Mucosa of gallbladder (tissue), 1 donor: Measurements from ENCODE around the gene CNIH3. TPM values are rescaled to one million over a fixed set of nuclear protein-coding genes. Genes with fewer than 3 reads are reported as not detected.
A peak's percentile ranks its signal among the peaks of the same experiment; 100 is the strongest.

ENCODE experiments used
- DNase-seq: peaks from one replicate; pipeline ENCODE4 v3.0.0-alpha.2; 2020; ENCODE audit warnings: low spot score
- total RNA-seq: library from RNA; stranded (reverse); gene quantifications from one replicate; pipeline ENCODE4 v1.2.1, GENCODE V29; 2021
- donor health status: DM: no; HTN: no; CAD: no.

Gene CNIH3
- total RNA-seq, 1 donor from 2014 or later: 1.5 TPM

- DNase-seq: no peak
These were observed 104.1 kb downstream of the CNIH3 start for GRCh38 chr1:224720216-224720615.

DNA sequence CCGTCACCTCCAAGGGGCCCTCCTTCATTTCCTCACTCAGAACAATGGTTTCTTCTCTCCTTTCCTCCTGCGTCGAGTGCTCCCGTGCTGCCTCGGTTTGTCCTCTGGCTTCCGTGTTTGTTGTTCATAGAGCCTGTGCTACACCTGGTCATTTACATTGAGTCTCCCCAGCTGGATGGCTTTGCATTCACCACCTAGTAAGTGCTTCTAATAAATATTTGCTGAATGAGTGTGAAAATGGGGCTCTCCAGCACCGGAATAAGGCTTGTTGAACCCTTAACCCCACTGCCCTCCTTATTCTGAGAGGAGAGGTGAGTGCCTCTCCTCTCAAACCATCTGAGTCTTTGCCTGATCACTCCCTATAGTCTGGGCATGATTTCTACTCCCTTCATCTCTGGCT, 104.9 kb downstream of the CNIH3 start:
- no peak for DNase-seq

DNA sequence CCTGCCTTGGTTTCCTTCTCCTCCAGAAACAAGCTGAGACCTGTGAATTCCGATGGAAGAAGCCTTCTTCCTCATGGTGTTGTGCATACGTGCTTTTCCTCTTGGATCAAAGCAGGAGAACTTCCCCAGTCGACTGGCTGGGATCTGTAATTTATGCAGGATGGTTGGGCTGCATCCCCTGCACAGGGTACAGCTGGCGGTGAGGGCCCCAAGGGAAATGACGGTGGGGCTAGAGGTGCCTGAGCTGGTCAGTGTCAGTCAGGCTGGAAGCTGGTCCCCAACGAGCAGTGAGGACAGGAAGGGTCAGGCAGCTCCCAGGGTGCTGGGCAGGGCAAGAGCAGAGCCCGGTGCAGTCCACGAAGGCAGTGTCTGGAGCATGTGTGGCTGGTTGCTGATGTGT, 106.7 kb downstream of the CNIH3 start:
- no peak for DNase-seq

GRCh38 chr1:224724566-224724965, 108.4 kb downstream of the CNIH3 start:
- DNase-seq: no peak

- DNase-seq: no peak
These were observed 110.5 kb downstream of the CNIH3 start for GRCh38 chr1:224726441-224727182.

DNA sequence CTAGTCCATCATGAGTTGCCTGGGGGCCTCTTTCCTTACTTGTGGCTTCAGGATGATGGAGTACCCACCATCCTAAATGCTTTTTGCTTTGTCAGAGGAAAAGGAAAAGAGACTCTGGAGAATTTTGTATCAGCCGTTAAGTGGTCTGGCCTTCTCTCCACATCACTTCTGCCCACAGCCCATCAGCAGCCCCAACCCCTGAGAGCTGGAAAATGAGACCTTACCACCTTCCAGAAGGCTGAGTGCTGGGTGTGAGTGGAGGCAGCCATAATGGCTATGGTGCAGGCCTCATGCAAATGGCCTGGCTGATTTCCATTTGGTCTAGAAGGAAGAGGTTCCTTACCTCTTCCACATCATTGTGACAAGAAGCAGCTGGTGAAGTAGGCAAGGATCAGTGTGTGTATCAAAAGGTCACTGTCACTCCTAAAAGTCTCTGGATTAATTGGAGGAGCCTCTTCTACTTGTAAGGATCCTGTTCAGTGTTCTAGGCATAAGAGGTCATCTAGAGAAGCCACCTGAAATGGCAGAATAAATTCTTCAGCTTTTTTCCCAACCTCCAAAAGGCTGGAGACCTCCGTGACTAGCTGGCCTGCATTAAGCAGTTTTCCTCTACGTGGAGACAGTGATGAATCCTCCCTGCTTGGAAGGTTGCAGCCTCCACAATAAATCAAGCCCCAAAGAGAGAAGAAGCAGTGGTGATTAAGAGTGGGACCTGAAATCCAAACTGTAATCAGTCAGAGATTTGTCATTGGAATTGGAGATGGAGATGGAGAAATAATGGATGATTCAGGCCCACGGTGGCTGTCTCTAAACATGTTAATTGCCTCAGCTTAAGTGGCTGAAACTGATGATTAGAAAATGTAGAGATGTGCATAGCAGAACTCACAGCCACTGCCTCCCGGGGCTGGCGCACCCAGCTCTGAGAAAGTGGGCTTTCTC, 111.5 kb downstream of the CNIH3 start:
- DNase-seq: no peak

DNA sequence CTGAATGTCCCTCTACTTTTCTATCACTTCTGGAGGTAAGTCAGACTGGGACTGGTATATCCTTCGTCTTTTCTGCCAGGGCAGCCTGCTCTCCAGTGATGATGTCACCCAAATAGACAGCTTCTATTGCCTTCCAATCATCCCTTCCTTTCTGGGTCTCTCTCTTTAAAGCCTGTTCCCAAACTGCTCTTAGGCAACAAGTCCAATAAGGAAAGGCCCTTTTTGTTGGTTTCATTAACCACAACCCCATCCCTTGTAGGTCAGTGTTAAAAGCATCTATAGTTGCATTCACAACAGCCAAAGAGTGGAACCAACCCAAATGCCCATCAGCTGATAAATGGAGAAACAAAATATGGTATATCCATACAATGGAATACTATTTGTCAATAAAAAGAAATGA, 114.4 kb downstream of the CNIH3 start:
- DNase-seq: no peak

DNA sequence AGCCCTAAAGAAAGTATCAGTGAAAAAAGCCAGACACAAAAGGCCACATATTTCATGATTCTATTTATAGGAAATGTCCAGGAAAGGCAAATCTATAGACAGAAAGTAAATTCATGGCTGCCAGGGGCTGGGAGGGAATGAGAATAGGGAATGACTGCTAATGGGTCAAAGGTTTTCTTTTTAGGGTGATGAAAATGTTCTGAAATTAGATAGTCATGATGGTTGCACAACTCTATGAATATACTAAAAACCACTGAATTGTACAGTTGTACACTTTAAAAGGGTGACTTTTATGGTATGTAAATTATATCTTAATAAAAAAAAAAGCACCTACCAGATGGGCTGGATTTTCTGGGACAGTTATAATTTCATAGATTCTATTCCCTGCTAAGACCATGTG, 114.8 kb downstream of the CNIH3 start:
- no peak for DNase-seq

GRCh38 chr1:224731633-224732032, 115.5 kb downstream of the CNIH3 start:
- no peak for DNase-seq

DNA sequence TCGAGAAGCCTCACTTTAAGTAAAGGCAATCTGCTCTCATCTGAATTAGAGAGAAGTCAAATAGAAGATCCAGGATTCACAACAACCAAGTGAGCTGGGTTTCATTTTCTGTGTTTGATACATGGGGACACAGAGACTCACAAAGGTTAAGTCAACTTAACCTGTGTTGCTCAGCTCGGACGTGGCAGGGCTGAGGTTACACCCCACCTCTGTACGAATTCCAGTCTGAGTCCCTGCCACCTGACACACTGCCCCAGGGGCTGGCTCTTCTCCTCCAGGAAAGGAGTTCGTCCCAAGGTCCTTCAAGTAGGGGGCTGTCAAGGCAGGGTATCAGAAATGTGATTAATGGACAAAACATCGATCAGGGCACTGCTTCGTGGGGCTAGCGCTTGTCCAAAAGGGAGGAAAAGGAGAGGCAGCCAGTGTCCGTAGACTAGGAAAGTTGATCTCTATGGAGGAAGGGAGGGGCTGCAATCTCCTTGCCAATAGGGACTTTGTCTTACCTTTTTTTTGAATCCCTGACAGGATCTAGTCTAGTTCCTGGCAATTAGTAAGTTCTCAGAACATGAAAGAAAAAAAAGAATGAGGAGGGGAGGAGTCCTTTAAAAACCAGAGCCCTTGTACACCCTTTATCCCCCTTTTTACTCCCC, 116.4 kb downstream of the CNIH3 start:
- DNase-seq: peak; percentile 25

- DNase-seq: no peak
These were observed 117.2 kb downstream of the CNIH3 start for GRCh38 chr1:224733027-224733911.

DNA sequence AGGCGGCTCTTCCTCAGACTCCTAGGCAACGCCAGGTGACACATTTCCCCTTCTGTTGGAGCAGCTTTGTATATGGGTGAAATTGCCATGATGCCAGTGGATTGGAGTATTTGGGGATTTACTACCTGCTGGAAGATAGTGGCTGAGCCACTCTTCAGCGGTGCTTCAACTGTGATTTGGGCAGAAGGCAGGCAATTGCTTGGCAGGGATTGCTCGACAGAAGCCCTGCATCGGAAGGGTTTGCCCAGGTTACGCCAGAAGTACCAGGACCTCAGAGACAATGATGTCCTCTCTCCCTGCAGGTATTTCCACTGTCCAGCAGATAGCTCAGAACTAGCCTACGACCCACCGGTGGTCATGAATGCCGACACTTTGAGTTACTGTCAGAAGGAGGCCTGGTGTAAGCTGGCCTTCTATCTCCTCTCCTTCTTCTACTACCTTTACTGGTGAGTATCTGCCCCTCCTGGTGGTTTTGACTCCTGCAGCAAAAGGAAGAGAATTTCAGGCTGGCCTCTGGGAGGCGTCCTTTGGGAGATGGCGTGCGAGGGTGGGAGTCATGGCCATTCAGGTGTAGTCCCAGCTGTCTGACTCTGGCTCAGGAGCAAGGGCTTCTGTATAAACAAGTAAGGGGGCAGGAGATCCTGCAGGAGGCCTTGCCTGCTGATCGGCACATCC, 118.3 kb downstream of the CNIH3 start:
- DNase-seq: no peak

GRCh38 chr1:224735159-224735558, 119.0 kb downstream of the CNIH3 start:
- no peak for DNase-seq

DNA sequence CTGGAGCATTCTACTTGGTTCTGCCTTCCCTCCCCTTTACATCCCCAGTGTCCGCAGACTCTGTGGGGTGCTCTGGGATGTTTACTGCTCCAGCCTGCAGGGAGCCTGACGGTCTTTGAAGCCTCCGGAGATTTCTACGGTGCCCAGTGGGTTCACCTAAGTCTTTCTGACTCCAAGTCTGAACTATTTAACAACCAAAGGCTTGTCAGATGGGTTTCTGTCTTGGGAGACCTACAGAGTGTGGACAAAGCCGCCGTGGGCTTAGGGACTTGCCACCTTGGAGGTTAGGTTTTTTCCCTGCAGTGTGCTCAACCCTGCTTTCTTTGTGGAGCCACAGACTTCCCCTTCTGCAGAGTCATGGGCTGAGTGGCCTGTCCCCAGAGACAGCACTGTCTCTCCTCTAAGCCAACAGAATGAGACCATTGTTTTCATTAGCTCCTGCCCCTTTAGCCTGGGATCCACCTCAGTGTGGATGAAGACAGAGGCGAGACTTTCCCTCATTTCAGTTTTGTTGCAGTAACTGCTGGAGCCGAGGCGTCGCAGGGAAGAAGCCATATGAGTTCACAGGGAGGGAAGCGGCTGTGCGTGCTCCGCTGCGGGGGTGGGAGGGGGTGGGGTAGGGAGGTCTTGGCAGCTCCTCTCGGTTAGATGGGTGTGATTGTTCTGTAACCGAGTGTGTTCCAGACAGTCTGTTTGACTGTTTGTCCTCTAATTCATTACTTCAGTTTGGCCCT, 120.7 kb downstream of the CNIH3 start:
- DNase-seq: no peak

- no peak for DNase-seq
These were observed 121.2 kb downstream of the CNIH3 start for GRCh38 chr1:224737353-224737727.

DNA sequence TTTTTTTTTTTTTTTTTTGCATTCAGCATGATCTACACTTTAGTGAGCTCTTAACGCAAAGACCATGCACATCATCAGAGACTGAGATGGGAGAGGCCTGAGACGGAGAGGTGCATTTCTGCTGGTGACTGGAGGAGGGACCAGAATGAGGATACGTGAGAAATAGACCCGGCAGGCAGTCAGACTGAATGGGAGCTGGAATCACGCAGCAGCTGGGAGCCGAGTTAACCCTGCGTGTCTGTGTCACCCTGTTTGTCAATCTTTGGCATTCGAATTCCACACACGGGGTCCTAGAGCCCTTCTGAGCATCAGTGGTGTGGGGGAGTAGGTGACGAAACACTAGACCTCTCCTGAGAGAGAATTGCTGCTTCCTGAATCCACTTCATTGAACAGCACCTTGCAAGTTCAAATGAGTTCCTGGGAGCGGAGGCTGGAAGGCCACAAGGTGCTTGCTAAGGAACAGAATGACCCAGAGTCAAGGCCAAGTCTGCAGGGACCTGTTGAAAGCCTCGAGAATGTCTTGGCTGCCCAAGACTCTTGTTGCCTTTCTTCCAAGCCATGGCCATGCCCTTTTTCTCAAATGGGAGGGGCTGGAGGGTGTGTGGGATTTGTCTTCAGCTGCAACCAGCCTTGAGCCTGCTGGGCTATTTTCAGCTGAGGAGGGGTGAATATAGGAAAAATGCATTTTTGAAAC, 123.3 kb downstream of the CNIH3 start:
- DNase-seq: no peak

GRCh38 chr1:224739997-224740684, 124.0 kb downstream of the CNIH3 start:
- no peak for DNase-seq

DNA sequence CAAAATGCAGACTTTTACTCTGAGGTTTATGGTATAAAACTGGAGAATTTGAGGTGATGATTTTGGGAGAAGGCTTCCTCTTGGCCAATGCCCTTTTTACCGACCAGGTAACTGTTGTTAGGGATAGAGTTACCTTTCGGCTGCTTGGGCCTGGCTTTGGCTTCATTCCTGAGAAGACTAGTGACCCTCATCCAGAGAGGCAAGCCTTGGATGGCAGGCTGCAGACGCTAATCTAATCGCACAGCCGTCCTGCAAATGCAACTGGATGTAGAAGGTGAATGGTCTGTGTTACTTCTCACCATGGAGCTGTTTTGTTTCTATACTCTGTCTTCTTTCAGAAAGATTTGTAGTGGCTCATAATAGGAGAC, 124.6 kb downstream of the CNIH3 start:
- no peak for DNase-seq

DNA sequence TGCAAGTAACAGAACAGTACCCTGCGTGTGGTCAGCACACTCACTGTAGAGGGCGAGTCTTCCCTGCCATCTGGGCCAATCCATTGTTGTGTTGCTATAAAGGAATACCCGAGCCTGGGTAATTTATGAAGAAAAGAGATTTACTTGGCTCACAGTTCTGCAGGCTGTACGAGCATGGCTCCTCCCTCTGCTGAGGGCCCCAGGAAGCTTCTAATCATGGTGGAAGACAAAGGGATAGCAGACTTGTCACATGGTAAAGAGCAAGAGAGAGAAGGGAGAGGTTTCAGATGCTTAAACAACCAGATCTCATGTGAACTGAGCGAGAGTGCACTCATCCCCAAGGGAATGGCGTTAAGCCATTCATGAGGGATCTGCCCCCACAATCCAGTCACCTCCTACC, 126.2 kb downstream of the CNIH3 start:
- DNase-seq: no peak
